OCI-LY7 (cell line): ENCODE results near the gene NMRK2. TPM values are rescaled to one million over a fixed set of nuclear protein-coding genes. Genes with fewer than 3 reads are reported as not detected.

Experiments used
- BruUV-seq: library from RNA; stranded (reverse); fragments of 400-500 nt; replicated peaks from 2 replicates; lab custom pipeline; 2021; lab: Mats Ljungman, UMichigan
- CTCF ChIA-PET: fragments of 300-600 bp; sonication (Branson Sonifier 250); formaldehyde crosslinking; loops from one replicate; lab custom pipeline; 2022; ENCODE audit warnings: antibody characterized with exemption; ENCODE audit not compliant: unreplicated experiment; lab: Charles Lee
- POLR2A ChIA-PET: fragments of 300-600 bp; sonication (Branson Sonifier 250); formaldehyde crosslinking; loops from one replicate; lab custom pipeline; 2022; ENCODE audit warnings: antibody characterized with exemption; lab: Charles Lee
- DNase-seq: peaks from one replicate; pipeline ENCODE4 v3.0.0-alpha.2; 2015; ENCODE audit warnings: low spot score
- H2AFZ ChIP-seq: fragments of 200-600 bp; sonication (generic), shearing (Covaris generic); 2 replicates; pipeline ENCODE4 v1.6.1; 2014; ENCODE audit warnings: mild to moderate bottlenecking, antibody characterized with exemption, low read length, moderate library complexity
- H3K27ac ChIP-seq: fragments of 200-600 bp; sonication (generic); 2 replicates; pipeline ENCODE4 v1.5.1; 2014; ENCODE audit warnings: mixed run types, low read depth, mild to moderate bottlenecking, moderate library complexity, low read length, inconsistent platforms; ENCODE audit not compliant: poor library complexity, severe bottlenecking
- H3K36me3 ChIP-seq: fragments of 200-600 bp; sonication (generic); 2 replicates; pipeline ENCODE4 v1.6.1; 2014; ENCODE audit warnings: mild to moderate bottlenecking, antibody characterized with exemption, low read length, moderate library complexity, mixed read lengths; ENCODE audit not compliant: insufficient read depth
- H3K4me1 ChIP-seq: fragments of 200-600 bp; sonication (generic); 2 replicates; pipeline ENCODE4 v1.5.1; 2014; ENCODE audit warnings: mild to moderate bottlenecking, low read length; ENCODE audit not compliant: insufficient read depth, poor library complexity, severe bottlenecking
- H3K4me2 ChIP-seq: fragments of 200-600 bp; sonication (generic); 2 replicates; pipeline ENCODE4 v1.6.1; 2014; ENCODE audit warnings: mild to moderate bottlenecking, low read length
- H3K4me3 ChIP-seq: fragments of 200-600 bp; sonication (generic); 2 replicates; pipeline ENCODE4 v1.5.1; 2014; ENCODE audit warnings: mild to moderate bottlenecking, low read depth, low read length; ENCODE audit not compliant: poor library complexity, severe bottlenecking
- H3K79me2 ChIP-seq: fragments of 200-600 bp; sonication (generic); 2 replicates; pipeline ENCODE4 v1.6.1; 2016; ENCODE audit warnings: low read depth, mild to moderate bottlenecking, low read length, moderate library complexity, mixed read lengths; ENCODE audit not compliant: insufficient read depth
- H3K9me2 ChIP-seq: fragments of 200-600 bp; sonication (generic); 2 replicates; pipeline ENCODE4 v1.6.1; 2016; ENCODE audit warnings: mild to moderate bottlenecking, low read length, mixed read lengths; ENCODE audit not compliant: insufficient read depth
- H3K9me3 ChIP-seq: fragments of 200-600 bp; sonication (generic); 2 replicates; pipeline ENCODE4 v1.6.1; 2014; ENCODE audit warnings: mild to moderate bottlenecking, mixed run types, low read length, mixed read lengths
- H4K20me1 ChIP-seq: fragments of 200-600 bp; sonication (generic); 2 replicates; pipeline ENCODE4 v1.6.1; 2014; ENCODE audit warnings: mild to moderate bottlenecking, antibody characterized with exemption, low read length, moderate library complexity, mixed read lengths; ENCODE audit not compliant: insufficient read depth
- EZH2phosphoT487 ChIP-seq: fragments of 200-600 bp; sonication (generic); IDR thresholded peaks from 2 replicates; pipeline ENCODE4 v1.6.1; 2018; ENCODE audit warnings: low read depth, borderline replicate concordance, mild to moderate bottlenecking, mixed run types, antibody characterized with exemption, low read length, moderate library complexity, mixed read lengths
- intact Hi-C: fragments of 100-400 bp; cut with micrococcal nuclease; formaldehyde crosslinking; loops from one replicate; pipeline ENCODE4 v1.10.0; 2022; ENCODE audit not compliant: unreplicated experiment
- total RNA-seq, 2 experiments: library from RNA; depleted of rRNA in 1 of 2; stranded (reverse); fragments of >200 nt in 1 of 2; shearing (Covaris generic) in 1 of 2; gene quantifications; 2 replicates each; pipeline ENCODE4 v1.2.3, GENCODE V29; 2014 to 2022
- TF ChIP-seq, protein P1 (sequence below): fragments of 200-600 bp; sonication (generic); conservative IDR thresholded peaks from 2 replicates; pipeline ENCODE4 v1.5.1; 2014; ENCODE audit warnings: mild to moderate bottlenecking, antibody characterized with exemption, low read length, moderate library complexity, mixed read lengths

Gene NMRK2
- total RNA-seq, 2 experiments from 2014 or later: not detected

GRCh38 chr19:3955688-3956087 is 22.8 kb downstream of the NMRK2 start:
- Histone ChIP-seq H3K9me3 (no peaks in the 10 kb centered on the region), H2AFZ (no peak overlapping the region), H3K4me1 (no peaks in the 10 kb centered on the region), H3K79me2 (no peaks in the 10 kb centered on the region), H3K9me2 (no peaks in the 10 kb centered on the region), H4K20me1 (no peaks in the 10 kb centered on the region), H3K27ac (no peak overlapping the region), H3K4me3 (no peak overlapping the region), H3K36me3 (peaks cover 30% of the 10 kb centered on the region), H3K4me2 (no peak overlapping the region)
- no TSS peak for BruUV-seq
- POLR2A ChIA-PET: no interaction called here
- no peak for TF ChIP-seq EZH2phosphoT487
- TF ChIP-seq, protein P1, sequence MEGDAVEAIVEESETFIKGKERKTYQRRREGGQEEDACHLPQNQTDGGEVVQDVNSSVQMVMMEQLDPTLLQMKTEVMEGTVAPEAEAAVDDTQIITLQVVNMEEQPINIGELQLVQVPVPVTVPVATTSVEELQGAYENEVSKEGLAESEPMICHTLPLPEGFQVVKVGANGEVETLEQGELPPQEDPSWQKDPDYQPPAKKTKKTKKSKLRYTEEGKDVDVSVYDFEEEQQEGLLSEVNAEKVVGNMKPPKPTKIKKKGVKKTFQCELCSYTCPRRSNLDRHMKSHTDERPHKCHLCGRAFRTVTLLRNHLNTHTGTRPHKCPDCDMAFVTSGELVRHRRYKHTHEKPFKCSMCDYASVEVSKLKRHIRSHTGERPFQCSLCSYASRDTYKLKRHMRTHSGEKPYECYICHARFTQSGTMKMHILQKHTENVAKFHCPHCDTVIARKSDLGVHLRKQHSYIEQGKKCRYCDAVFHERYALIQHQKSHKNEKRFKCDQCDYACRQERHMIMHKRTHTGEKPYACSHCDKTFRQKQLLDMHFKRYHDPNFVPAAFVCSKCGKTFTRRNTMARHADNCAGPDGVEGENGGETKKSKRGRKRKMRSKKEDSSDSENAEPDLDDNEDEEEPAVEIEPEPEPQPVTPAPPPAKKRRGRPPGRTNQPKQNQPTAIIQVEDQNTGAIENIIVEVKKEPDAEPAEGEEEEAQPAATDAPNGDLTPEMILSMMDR: no peak
- CTCF ChIA-PET: no interaction called here
- intact Hi-C loops: no loop called here
- no peak for DNase-seq

DNA sequence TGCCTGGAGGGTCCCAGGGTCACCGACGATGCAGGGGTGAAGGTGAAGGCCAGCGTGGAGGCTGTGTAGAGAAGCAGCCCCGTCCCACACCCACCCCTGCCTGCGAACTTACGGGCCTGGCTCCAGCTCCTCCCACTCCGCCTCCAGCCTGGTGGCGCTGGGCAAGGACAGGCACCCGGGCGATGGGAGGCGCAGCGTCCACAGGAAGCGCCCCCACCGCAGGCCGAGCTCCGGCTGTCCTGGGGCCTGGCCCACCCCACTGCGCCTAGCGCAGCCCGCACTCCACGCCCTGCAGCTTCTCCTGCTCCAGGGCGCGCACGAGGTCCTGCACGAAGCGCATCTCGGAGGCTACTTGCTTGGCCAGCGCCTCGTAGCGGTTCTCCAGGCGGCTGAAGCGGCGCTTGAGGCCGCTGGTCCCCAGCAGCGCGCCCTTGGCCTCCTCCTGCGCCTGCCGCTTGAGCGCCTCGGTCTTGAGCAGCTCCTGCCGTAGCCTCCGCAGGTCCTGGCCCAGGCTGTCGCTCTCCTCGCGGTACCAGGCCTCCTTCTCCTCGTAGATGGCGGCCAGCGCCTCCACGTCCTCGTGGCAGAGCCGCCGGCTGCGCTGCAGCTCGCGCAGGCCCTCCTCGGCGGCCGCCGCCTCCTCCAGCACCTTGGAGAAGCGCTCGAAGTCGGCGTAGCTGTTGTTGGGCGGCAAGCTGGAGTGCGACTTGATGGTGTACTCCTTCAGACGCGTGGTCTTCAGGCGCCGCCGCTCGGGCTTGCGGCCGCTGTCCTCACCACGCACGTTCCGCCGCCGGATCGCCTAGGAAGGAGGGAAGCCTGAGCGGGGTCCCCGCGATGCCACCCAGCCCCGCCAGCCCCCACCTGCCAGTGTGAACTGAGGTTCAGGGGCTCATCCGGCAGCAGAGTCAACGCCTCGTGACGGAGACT is 26.2 kb downstream of the NMRK2 start:
- H3K36me3 ChIP-seq: peaks cover 49% of the 10 kb centered on the region
- no peak overlapping the region for H2AFZ ChIP-seq
- no peaks in the 10 kb centered on the region for H3K9me3 ChIP-seq
- ChIA-PET POLR2A (no interaction called here), CTCF (no interaction called here)
- H3K4me2 ChIP-seq: no peak overlapping the region
- intact Hi-C loops: no loop called here
- no peak overlapping the region for H3K4me3 ChIP-seq
- H3K4me1 ChIP-seq: no peaks in the 10 kb centered on the region
- TF ChIP-seq, protein P1: no peak
- TF ChIP-seq EZH2phosphoT487: no peak
- H4K20me1 ChIP-seq: no peaks in the 10 kb centered on the region
- H3K79me2 ChIP-seq: no peaks in the 10 kb centered on the region
- no peak overlapping the region for H3K27ac ChIP-seq
- BruUV-seq: no TSS peak
- no peaks in the 10 kb centered on the region for H3K9me2 ChIP-seq
- no peak for DNase-seq

DNA sequence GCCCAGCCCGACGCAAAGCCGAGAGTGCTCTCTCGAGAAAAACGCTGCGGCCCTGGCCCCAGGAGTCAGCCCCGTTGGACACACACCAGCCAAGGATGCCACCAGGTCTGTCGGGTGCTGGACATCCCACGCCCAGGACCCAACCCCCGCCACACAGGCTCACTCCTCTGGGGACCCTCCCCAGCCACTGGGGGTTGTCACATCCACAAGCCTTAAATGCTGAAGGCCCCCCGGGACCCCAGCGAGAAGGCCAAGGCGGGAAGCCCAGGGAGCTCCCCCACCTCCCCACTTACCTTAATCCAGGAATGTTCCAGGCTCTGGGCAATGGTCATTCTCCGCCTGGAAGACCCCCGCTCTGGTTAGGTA is 26.9 kb downstream of the NMRK2 start:
- Histone ChIP-seq H3K4me2 (no peak overlapping the region), H3K36me3 (peaks cover 54% of the 10 kb centered on the region), H4K20me1 (no peaks in the 10 kb centered on the region), H3K9me3 (no peaks in the 10 kb centered on the region), H2AFZ (no peak overlapping the region), H3K4me3 (no peak overlapping the region), H3K4me1 (no peaks in the 10 kb centered on the region), H3K79me2 (no peaks in the 10 kb centered on the region), H3K27ac (no peak overlapping the region), H3K9me2 (no peaks in the 10 kb centered on the region)
- CTCF ChIA-PET: no interaction called here
- no peak for TF ChIP-seq EZH2phosphoT487
- TF ChIP-seq, protein P1: no peak
- BruUV-seq: no TSS peak
- no peak for DNase-seq
- intact Hi-C loops: no loop called here
- POLR2A ChIA-PET: no interaction called here
